OCI-LY7 (cell line): ENCODE results near the gene RRP12. TPM values are rescaled to one million over a fixed set of nuclear protein-coding genes. Genes with fewer than 3 reads are reported as not detected.
A peak's percentile ranks its signal among the peaks of the same experiment; 100 is the strongest.

ENCODE experiments used
- BruUV-seq: library from RNA; stranded (reverse); fragments of 400-500 nt; replicated peaks from 2 replicates; lab custom pipeline; 2021; lab: Mats Ljungman, UMichigan
- CTCF ChIA-PET: fragments of 300-600 bp; sonication (Branson Sonifier 250); formaldehyde crosslinking; loops from one replicate; lab custom pipeline; 2022; ENCODE audit warnings: antibody characterized with exemption; ENCODE audit not compliant: unreplicated experiment; lab: Charles Lee
- POLR2A ChIA-PET: fragments of 300-600 bp; sonication (Branson Sonifier 250); formaldehyde crosslinking; loops from one replicate; lab custom pipeline; 2022; ENCODE audit warnings: antibody characterized with exemption; lab: Charles Lee
- DNase-seq: peaks from one replicate; pipeline ENCODE4 v3.0.0-alpha.2; 2015; ENCODE audit warnings: low spot score
- H2AFZ ChIP-seq: fragments of 200-600 bp; sonication (generic), shearing (Covaris generic); 2 replicates; pipeline ENCODE4 v1.6.1; 2014; ENCODE audit warnings: mild to moderate bottlenecking, antibody characterized with exemption, low read length, moderate library complexity
- H3K27ac ChIP-seq: fragments of 200-600 bp; sonication (generic); 2 replicates; pipeline ENCODE4 v1.5.1; 2014; ENCODE audit warnings: mixed run types, low read depth, mild to moderate bottlenecking, moderate library complexity, low read length, inconsistent platforms; ENCODE audit not compliant: poor library complexity, severe bottlenecking
- H3K36me3 ChIP-seq: fragments of 200-600 bp; sonication (generic); 2 replicates; pipeline ENCODE4 v1.6.1; 2014; ENCODE audit warnings: mild to moderate bottlenecking, antibody characterized with exemption, low read length, moderate library complexity, mixed read lengths; ENCODE audit not compliant: insufficient read depth
- H3K4me1 ChIP-seq: fragments of 200-600 bp; sonication (generic); 2 replicates; pipeline ENCODE4 v1.5.1; 2014; ENCODE audit warnings: mild to moderate bottlenecking, low read length; ENCODE audit not compliant: insufficient read depth, poor library complexity, severe bottlenecking
- H3K4me2 ChIP-seq: fragments of 200-600 bp; sonication (generic); 2 replicates; pipeline ENCODE4 v1.6.1; 2014; ENCODE audit warnings: mild to moderate bottlenecking, low read length
- H3K4me3 ChIP-seq: fragments of 200-600 bp; sonication (generic); 2 replicates; pipeline ENCODE4 v1.5.1; 2014; ENCODE audit warnings: mild to moderate bottlenecking, low read depth, low read length; ENCODE audit not compliant: poor library complexity, severe bottlenecking
- H3K79me2 ChIP-seq: fragments of 200-600 bp; sonication (generic); 2 replicates; pipeline ENCODE4 v1.6.1; 2016; ENCODE audit warnings: low read depth, mild to moderate bottlenecking, low read length, moderate library complexity, mixed read lengths; ENCODE audit not compliant: insufficient read depth
- H3K9me2 ChIP-seq: fragments of 200-600 bp; sonication (generic); 2 replicates; pipeline ENCODE4 v1.6.1; 2016; ENCODE audit warnings: mild to moderate bottlenecking, low read length, mixed read lengths; ENCODE audit not compliant: insufficient read depth
- H3K9me3 ChIP-seq: fragments of 200-600 bp; sonication (generic); 2 replicates; pipeline ENCODE4 v1.6.1; 2014; ENCODE audit warnings: mild to moderate bottlenecking, mixed run types, low read length, mixed read lengths
- H4K20me1 ChIP-seq: fragments of 200-600 bp; sonication (generic); 2 replicates; pipeline ENCODE4 v1.6.1; 2014; ENCODE audit warnings: mild to moderate bottlenecking, antibody characterized with exemption, low read length, moderate library complexity, mixed read lengths; ENCODE audit not compliant: insufficient read depth
- CTCF ChIP-seq: fragments of 200-600 bp; sonication (generic); conservative IDR thresholded peaks from 2 replicates; pipeline ENCODE4 v1.5.1; 2014; ENCODE audit warnings: mild to moderate bottlenecking, antibody characterized with exemption, low read length, moderate library complexity, mixed read lengths
- EZH2phosphoT487 ChIP-seq: fragments of 200-600 bp; sonication (generic); IDR thresholded peaks from 2 replicates; pipeline ENCODE4 v1.6.1; 2018; ENCODE audit warnings: low read depth, borderline replicate concordance, mild to moderate bottlenecking, mixed run types, antibody characterized with exemption, low read length, moderate library complexity, mixed read lengths
- intact Hi-C: fragments of 100-400 bp; cut with micrococcal nuclease; formaldehyde crosslinking; loops from one replicate; pipeline ENCODE4 v1.10.0; 2022; ENCODE audit not compliant: unreplicated experiment
- total RNA-seq, 2 experiments: library from RNA; depleted of rRNA in 1 of 2; stranded (reverse); fragments of >200 nt in 1 of 2; shearing (Covaris generic) in 1 of 2; gene quantifications; 2 replicates each; pipeline ENCODE4 v1.2.3, GENCODE V29; 2014 to 2022

Gene RRP12
- total RNA-seq, 2 experiments from 2014 or later: 32.1 to 39.3 TPM

- H4K20me1 ChIP-seq: no peaks in the 10 kb centered on the region
- H3K27ac ChIP-seq: no peak overlapping the region
- peaks cover 48% of the 10 kb centered on the region for H3K4me1 ChIP-seq
- no peak overlapping the region for H3K4me3 ChIP-seq
- H3K79me2 ChIP-seq: no peaks in the 10 kb centered on the region; the same call in 1 of the 2 replicates
- H3K9me2 ChIP-seq: no peaks in the 10 kb centered on the region
- peak overlapping the region; percentile 78 for H3K4me2 ChIP-seq
- no TSS peak for BruUV-seq
- no peak overlapping the region for H2AFZ ChIP-seq
- intact Hi-C loops: no loop called here
- no peaks in the 10 kb centered on the region for H3K36me3 ChIP-seq
- no peaks in the 10 kb centered on the region for H3K9me3 ChIP-seq
- POLR2A ChIA-PET: no interaction called here
- no peak for TF ChIP-seq EZH2phosphoT487
- no peak for TF ChIP-seq CTCF
- DNase-seq: no peak
- CTCF ChIA-PET: no interaction called here
Measured at GRCh38 chr10:97336446-97336845, 64.7 kb downstream of the RRP12 start.

GRCh38 chr10:97336006-97336405 lies 65.1 kb downstream of the RRP12 start:
- no peaks in the 10 kb centered on the region for H4K20me1 ChIP-seq
- no peaks in the 10 kb centered on the region for H3K9me3 ChIP-seq
- no peak for DNase-seq
- H3K36me3 ChIP-seq: no peaks in the 10 kb centered on the region
- peak overlapping the region; percentile 78 for H3K4me2 ChIP-seq
- no peaks in the 10 kb centered on the region for H3K9me2 ChIP-seq
- no peak overlapping the region for H3K4me3 ChIP-seq
- ChIA-PET POLR2A (no interaction called here), CTCF (no interaction called here)
- H3K27ac ChIP-seq: no peak overlapping the region
- H3K4me1 ChIP-seq: peaks cover 48% of the 10 kb centered on the region
- H3K79me2 ChIP-seq: no peaks in the 10 kb centered on the region; the same call in 1 of the 2 replicates
- TF ChIP-seq EZH2phosphoT487: no peak
- TF ChIP-seq CTCF: no peak
- H2AFZ ChIP-seq: no peak overlapping the region
- intact Hi-C loops: no loop called here
- TSS peak; percentile 57 for BruUV-seq

GRCh38 chr10:97335188-97335619 lies 65.9 kb downstream of the RRP12 start:
- intact Hi-C loops: no loop called here
- BruUV-seq: no TSS peak
- H3K27ac ChIP-seq: peak overlapping the region; percentile 54
- no peaks in the 10 kb centered on the region for H3K9me2 ChIP-seq
- H3K4me2 ChIP-seq: peak overlapping the region; percentile 78
- H3K4me1 ChIP-seq: peaks cover 48% of the 10 kb centered on the region
- H3K79me2 ChIP-seq: no peaks in the 10 kb centered on the region; the same call in 1 of the 2 replicates
- ChIA-PET CTCF (no interaction called here), POLR2A (no interaction called here)
- DNase-seq: peak; percentile 50
- peak overlapping the region; percentile 97 for H2AFZ ChIP-seq
- peak overlapping the region; percentile 76 for H3K4me3 ChIP-seq
- no peaks in the 10 kb centered on the region for H3K36me3 ChIP-seq
- no peaks in the 10 kb centered on the region for H3K9me3 ChIP-seq
- no peaks in the 10 kb centered on the region for H4K20me1 ChIP-seq
- TF ChIP-seq CTCF (no peak), EZH2phosphoT487 (no peak)
